T1000 (cell line): Measurements from ENCODE around the gene DENND1A.

Source experiments
- DNase-seq: peaks from one replicate; lab custom pipeline; 2025; ENCODE audit warnings: mixed read lengths; lab: John Stamatoyannopoulos, UW

Gene DENND1A

GRCh38 chr9:123357743-123358059 lies 572.2 kb downstream of the DENND1A start:
- no peak for DNase-seq

- DNase-seq: no peak
Observed at GRCh38 chr9:123356851-123357742, 572.8 kb downstream of the DENND1A start.

- DNase-seq: no peak
Observed at GRCh38 chr9:123355761-123356431, 574.0 kb downstream of the DENND1A start, which contains the start of gene CRB2. Gene CRB2 (plus strand): TSS chr9:123356197. CDS start chr9:123356261, 64 bp downstream.

- no peak for DNase-seq
Observed at GRCh38 chr9:123354806-123355508, 575.0 kb downstream of the DENND1A start.

- peak; percentile 31 for DNase-seq
Observed at GRCh38 chr9:123353984-123354591, 575.8 kb downstream of the DENND1A start.

GRCh38 chr9:123353041-123353440 lies 576.9 kb downstream of the DENND1A start:
- no peak for DNase-seq

- DNase-seq: no peak
Observed at GRCh38 chr9:123350590-123351310, 579.2 kb downstream of the DENND1A start.

GRCh38 chr9:123349691-123350480 lies 580.0 kb downstream of the DENND1A start:
- DNase-seq: peak; percentile 22

- no peak for DNase-seq
Observed at GRCh38 chr9:123349033-123349432, 580.9 kb downstream of the DENND1A start.

GRCh38 chr9:123348317-123348992 lies 581.5 kb downstream of the DENND1A start:
- DNase-seq: no peak

GRCh38 chr9:123347289-123348060 lies 582.5 kb downstream of the DENND1A start:
- DNase-seq: no peak

- DNase-seq: no peak
Observed at GRCh38 chr9:123346826-123347225, 583.1 kb downstream of the DENND1A start.

GRCh38 chr9:123346026-123346425 lies 583.9 kb downstream of the DENND1A start:
- DNase-seq: no peak

- no peak for DNase-seq
Observed at GRCh38 chr9:123345567-123345955, 584.4 kb downstream of the DENND1A start.

- no peak for DNase-seq
Observed at GRCh38 chr9:123344192-123344949, 585.6 kb downstream of the DENND1A start.

- DNase-seq: no peak
Observed at GRCh38 chr9:123343443-123344191, 586.3 kb downstream of the DENND1A start.

- DNase-seq: no peak
Observed at GRCh38 chr9:123342247-123342646, 587.7 kb downstream of the DENND1A start.

GRCh38 chr9:123341816-123342215 lies 588.1 kb downstream of the DENND1A start:
- DNase-seq: no peak
